ENCODE results near the gene RALGAPA2.

- no peak for TF ChIP-seq POLR2AphosphoS5 (IDR thresholded peaks at IDR 0.05)
- no peak for TF ChIP-seq POLR2A (IDR thresholded peaks at IDR 0.05)
- no peak for TF ChIP-seq CTCF (IDR thresholded peaks at IDR 0.05)
- TF ChIP-seq EP300 (IDR thresholded peaks at IDR 0.05): no peak
Observed at GRCh38 chr20:20683020-20683419, 29.4 kb downstream of the RALGAPA2 start.
